Mucosa of rectum (tissue), 2 donors: ENCODE results near the gene UQCRH.
"Not testable (repeated sequence)": the region's sequence is repeated elsewhere in the genome, so short reads cannot be mapped to it uniquely, and the experiment has no call there.

ENCODE experiments used
- H3K27ac ChIP-seq, 2 donors: one replicate each; pipeline ENCODE4 v1.7.0; 2013; ENCODE audit warnings: inconsistent platforms in 2 of 2, low read depth in 2 of 2, low read length in 2 of 2
- H3K27me3 ChIP-seq, 2 donors: one replicate each; pipeline ENCODE4 v1.7.0; 2013; ENCODE audit warnings: low read length in 2 of 2; ENCODE audit not compliant: control insufficient read depth in 2 of 2, insufficient read depth in 2 of 2
- H3K36me3 ChIP-seq, 2 donors: one replicate each; pipeline ENCODE4 v1.7.0; 2013; ENCODE audit warnings: low read length in 2 of 2; ENCODE audit not compliant: control insufficient read depth in 2 of 2, insufficient read depth in 2 of 2
- H3K4me1 ChIP-seq, 2 donors: one replicate each; pipeline ENCODE4 v1.7.0; 2013; ENCODE audit warnings: low read length in 2 of 2, mild to moderate bottlenecking in 1 of 2; ENCODE audit not compliant: control insufficient read depth in 2 of 2, insufficient read depth in 2 of 2
- H3K4me3 ChIP-seq, 2 donors: one replicate each; pipeline ENCODE4 v1.7.0; 2013; ENCODE audit warnings: low read length in 2 of 2
- H3K9ac ChIP-seq, 2 donors: one replicate each; pipeline ENCODE4 v1.7.0; 2013; ENCODE audit warnings: low read length in 2 of 2, low read depth in 1 of 2, mild to moderate bottlenecking in 1 of 2
- H3K9me3 ChIP-seq, 2 donors: one replicate each; pipeline ENCODE4 v1.7.0; 2013; ENCODE audit warnings: low read length in 2 of 2; ENCODE audit not compliant: control insufficient read depth in 2 of 2
- donor health status: healthy.
- donor health status: Normal muscosa, but diverticular disease.

The UQCRH gene

GRCh38 chr1:46315669-46316403 is 12.3 kb downstream of the UQCRH start:
- no peaks in the 10 kb centered on the region for H3K27me3 ChIP-seq
- no peaks in the 10 kb centered on the region for H3K9me3 ChIP-seq
- H3K36me3 ChIP-seq: peaks cover 34 to 45% of the 10 kb centered on the region in 2 donors
- no peak overlapping the region for H3K4me3 ChIP-seq
- H3K4me1 ChIP-seq: no peaks in the 10 kb centered on the region
- no peak overlapping the region for H3K27ac ChIP-seq
- H3K9ac ChIP-seq: no peak overlapping the region

GRCh38 chr1:46317323-46317722 is 13.8 kb downstream of the UQCRH start:
- Histone ChIP-seq H3K27me3 (no peaks in the 10 kb centered on the region), H3K4me1 (no peaks in the 10 kb centered on the region), H3K4me3 (no peak overlapping the region), H3K9ac (no peak overlapping the region), H3K9me3 (no peaks in the 10 kb centered on the region), H3K27ac (no peak overlapping the region), H3K36me3 (peaks cover 28 to 39% of the 10 kb centered on the region in 2 donors)

GRCh38 chr1:46319301-46319700 is 15.8 kb downstream of the UQCRH start:
- H3K27me3 ChIP-seq, H3K27ac ChIP-seq, H3K9ac ChIP-seq, H3K4me3 ChIP-seq, H3K9me3 ChIP-seq, H3K4me1 ChIP-seq: not testable (repeated sequence)
- peaks cover 18 to 25% of the 10 kb centered on the region in 2 donors for H3K36me3 ChIP-seq

GRCh38 chr1:46319960-46320914 is 16.7 kb downstream of the UQCRH start:
- H3K27ac ChIP-seq, H3K9me3 ChIP-seq, H3K9ac ChIP-seq, H3K4me3 ChIP-seq, H3K27me3 ChIP-seq, H3K4me1 ChIP-seq: not testable (repeated sequence)
- peaks cover 16 to 18% of the 10 kb centered on the region in 2 donors for H3K36me3 ChIP-seq

GRCh38 chr1:46322191-46322590 is 18.7 kb downstream of the UQCRH start:
- not testable (repeated sequence) for H3K9me3 ChIP-seq, H3K27me3 ChIP-seq, H3K4me3 ChIP-seq, H3K27ac ChIP-seq, H3K4me1 ChIP-seq, H3K36me3 ChIP-seq, H3K9ac ChIP-seq

GRCh38 chr1:46325285-46326076 is 22.0 kb downstream of the UQCRH start:
- not testable (repeated sequence) for H3K27me3 ChIP-seq, H3K9ac ChIP-seq, H3K4me3 ChIP-seq, H3K27ac ChIP-seq, H3K4me1 ChIP-seq, H3K36me3 ChIP-seq, H3K9me3 ChIP-seq

GRCh38 chr1:46328182-46328581 is 24.7 kb downstream of the UQCRH start:
- H3K4me1 ChIP-seq, H3K4me3 ChIP-seq, H3K9me3 ChIP-seq, H3K27ac ChIP-seq, H3K36me3 ChIP-seq, H3K27me3 ChIP-seq, H3K9ac ChIP-seq: not testable (repeated sequence)

- not testable (repeated sequence) for H3K9ac ChIP-seq, H3K9me3 ChIP-seq, H3K27me3 ChIP-seq, H3K27ac ChIP-seq, H3K36me3 ChIP-seq, H3K4me1 ChIP-seq, H3K4me3 ChIP-seq
These were observed 26.3 kb downstream of the UQCRH start for GRCh38 chr1:46329807-46330206.

GRCh38 chr1:46330381-46330780 is 26.9 kb downstream of the UQCRH start:
- not testable (repeated sequence) for H3K9ac ChIP-seq, H3K9me3 ChIP-seq, H3K27ac ChIP-seq, H3K27me3 ChIP-seq, H3K4me3 ChIP-seq, H3K4me1 ChIP-seq, H3K36me3 ChIP-seq
